Fibroblast of upper back skin (primary cell): ENCODE data around the gene ANXA4.
A peak's percentile ranks its signal among the peaks of the same experiment; 100 is the strongest.

Source experiments
- DNase-seq: peaks from one replicate; pipeline ENCODE4 v3.0.0-alpha.2; 2013

Gene ANXA4

GRCh38 chr2:69741575-69742321 is at the start of gene ANXA4:
TSS of gene ANXA4 (plus strand) at chr2:69742134. CDS start at chr2:69781566, 39,432 bp downstream.
- peak; percentile 66 for DNase-seq

DNA sequence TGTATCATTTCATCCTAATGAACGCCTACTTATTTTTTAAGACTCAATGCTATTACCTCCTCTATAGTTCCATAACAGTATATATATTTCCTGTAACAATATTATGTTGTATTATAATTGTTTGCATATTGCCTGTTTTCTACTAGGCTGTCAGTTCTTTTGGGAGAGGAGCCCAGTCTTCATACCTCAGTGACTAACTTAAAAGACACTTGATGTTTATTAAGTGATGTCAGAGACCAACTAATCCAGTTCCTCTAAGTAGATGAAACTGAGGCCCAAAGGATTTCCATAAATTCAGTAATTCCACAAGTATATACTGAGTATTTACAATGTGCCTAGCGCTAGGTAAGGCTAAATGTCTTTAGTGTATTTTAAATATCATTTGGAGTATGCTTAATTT is 49.5 kb upstream of the ANXA4 start:
- DNase-seq, result peak; percentile 80

- no peak for DNase-seq
Measured at GRCh38 chr2:69693059-69693774, 48.7 kb upstream of the ANXA4 start.

- DNase-seq, result no peak
Measured at GRCh38 chr2:69693775-69694450, 48.0 kb upstream of the ANXA4 start.

DNA sequence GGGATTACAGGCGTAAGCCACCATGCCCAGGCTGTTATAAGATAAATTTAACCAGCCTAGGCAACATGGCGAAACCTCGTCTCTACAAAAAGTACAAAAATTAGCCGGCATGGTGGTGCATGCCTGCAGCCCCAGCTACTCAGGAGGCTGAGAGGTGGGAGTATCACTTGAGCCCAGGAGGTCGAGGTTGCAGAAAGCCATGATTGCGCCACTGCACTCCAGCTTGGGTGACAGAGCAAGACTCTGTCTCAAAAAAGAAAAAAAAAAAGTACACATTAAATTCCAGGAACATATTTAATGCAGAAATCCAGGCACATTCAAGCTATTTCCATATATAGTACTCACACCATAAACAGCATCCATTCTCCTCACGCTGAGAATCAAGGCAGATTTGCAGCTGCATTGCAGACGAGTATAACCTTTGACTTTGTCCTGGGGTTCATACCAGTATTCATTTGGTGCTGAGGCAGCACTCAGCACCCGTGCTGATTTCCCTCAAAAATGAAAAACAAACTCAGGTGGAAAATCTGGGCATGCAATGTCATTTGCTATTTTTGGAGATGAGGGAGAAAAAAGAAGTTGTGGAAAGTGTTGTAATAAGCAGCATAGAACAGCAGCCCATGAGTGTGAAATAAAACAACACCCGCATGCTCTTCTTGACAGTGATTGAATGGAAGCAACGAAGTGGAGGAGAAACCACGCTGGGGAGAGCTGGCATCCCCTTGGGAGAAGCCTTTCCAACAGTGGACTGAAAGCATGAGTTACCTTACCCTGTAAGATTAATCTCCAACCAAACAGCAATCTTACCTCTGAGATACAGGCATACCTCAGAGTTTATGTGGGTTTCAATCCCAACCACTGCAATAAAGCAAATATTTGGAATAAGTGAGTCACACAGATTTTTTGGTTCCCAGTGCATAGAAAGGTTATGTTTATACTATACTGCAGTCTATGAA is 46.8 kb upstream of the ANXA4 start:
- peak; percentile 96 for DNase-seq

- DNase-seq, result no peak
Measured at GRCh38 chr2:69695850-69696216, 46.1 kb upstream of the ANXA4 start.

DNA sequence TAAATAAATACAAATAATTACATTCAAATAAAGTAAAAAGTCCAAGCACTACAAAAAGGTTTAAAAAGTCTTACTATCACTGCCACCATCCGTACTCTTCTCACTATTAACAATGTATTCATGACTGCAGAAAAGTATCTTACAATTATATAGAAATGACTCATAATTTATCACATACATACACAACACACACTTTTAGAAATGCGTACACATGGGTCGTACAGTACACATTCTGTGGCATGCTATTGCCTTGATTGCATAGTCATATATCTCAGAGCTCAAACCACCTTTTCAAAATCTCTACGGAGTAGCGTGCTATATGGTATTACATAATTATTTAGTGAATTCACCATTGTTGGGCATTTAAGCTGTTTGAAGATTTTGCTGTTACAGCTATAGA is 41.6 kb upstream of the ANXA4 start:
- DNase-seq, result no peak

- no peak for DNase-seq
Measured at GRCh38 chr2:69701100-69701945, 40.6 kb upstream of the ANXA4 start.

DNA sequence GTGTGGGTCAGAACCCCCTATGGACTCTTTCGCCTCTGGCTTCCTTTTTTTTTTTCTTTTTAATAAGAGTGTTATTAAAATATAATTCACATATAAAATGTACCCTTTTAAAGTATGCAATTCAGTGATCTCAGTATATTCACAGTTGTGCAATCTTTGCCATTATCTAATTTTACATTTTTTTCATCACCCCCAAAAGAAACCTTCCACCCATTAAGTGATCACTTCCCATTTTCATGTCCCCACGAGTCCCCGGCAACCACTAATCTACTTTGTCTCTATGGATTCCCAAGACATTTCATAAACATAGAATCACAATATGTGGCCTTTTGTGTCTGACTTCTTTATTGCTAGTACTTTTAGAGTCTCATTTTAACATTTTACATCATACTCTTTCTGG is 38.7 kb upstream of the ANXA4 start:
- no peak for DNase-seq

GRCh38 chr2:69704446-69704845 is 37.5 kb upstream of the ANXA4 start:
- no peak for DNase-seq

DNA sequence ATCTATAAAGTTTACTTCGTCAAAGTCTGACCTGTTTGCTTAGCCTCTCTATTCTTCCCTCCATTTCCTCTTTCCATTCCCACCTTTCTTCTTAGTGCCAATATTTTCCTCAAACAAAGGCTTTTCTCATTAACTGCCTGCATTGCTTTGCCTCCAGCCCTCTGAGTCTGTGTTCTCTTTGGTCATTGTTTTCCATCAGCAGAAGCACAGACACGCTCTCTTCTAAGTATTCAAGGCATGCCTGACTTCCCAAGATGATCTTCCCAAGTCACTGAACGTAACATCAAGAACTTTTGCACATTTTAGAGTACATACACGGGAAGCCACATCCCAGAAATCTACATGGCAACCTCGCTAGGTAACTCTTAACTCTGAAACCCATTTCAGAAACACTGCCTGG is 32.6 kb upstream of the ANXA4 start:
- DNase-seq, result no peak

GRCh38 chr2:69711971-69712370 is 30.0 kb upstream of the ANXA4 start:
- no peak for DNase-seq

GRCh38 chr2:69714024-69714423 is 27.9 kb upstream of the ANXA4 start:
- no peak for DNase-seq

GRCh38 chr2:69714539-69715220 is 27.3 kb upstream of the ANXA4 start:
- peak; percentile 79 for DNase-seq

DNA sequence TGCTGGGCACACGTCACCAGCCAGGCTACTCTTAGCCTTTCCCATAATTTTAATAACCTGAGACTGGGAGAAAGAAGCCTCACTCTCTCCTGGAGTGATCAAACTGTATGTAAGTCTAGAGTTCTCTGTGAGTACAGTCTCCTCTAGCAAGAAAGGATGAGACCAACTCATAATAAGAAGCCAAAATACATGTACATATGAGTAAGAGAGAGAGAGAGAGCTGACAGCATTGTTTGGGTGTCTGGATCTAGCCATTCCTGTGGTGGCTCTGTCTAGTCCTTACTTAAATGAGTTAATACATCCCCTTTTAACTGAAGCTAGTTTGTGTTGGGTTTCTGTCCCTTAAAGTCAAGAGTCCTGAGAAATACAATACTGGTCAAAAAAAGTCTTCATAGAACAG is 26.0 kb upstream of the ANXA4 start:
- DNase-seq, result peak; percentile 75

- peak; percentile 55 for DNase-seq
Measured at GRCh38 chr2:69716555-69717120, 25.3 kb upstream of the ANXA4 start.

DNA sequence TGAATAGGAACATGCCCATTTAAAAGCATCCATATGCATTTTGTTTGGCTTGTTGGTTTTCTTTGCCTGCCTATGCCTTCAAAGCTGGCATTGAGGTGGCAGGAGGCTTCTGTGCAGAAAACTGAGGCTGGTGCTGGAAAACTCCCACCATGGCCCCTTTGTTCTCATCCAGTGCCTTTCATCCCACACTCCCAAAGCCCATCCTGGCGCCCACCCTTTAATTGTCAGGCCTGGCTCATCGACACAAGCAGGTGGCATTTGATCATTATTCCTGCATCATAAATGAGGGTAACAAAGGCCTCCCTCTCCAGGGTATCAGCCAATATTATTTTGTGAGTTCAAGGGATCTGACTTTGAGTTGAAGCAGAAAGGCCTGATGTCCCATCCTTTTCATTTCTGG is 24.7 kb upstream of the ANXA4 start:
- no peak for DNase-seq

GRCh38 chr2:69717861-69718273 is 24.1 kb upstream of the ANXA4 start:
- DNase-seq, result peak; percentile 50

DNA sequence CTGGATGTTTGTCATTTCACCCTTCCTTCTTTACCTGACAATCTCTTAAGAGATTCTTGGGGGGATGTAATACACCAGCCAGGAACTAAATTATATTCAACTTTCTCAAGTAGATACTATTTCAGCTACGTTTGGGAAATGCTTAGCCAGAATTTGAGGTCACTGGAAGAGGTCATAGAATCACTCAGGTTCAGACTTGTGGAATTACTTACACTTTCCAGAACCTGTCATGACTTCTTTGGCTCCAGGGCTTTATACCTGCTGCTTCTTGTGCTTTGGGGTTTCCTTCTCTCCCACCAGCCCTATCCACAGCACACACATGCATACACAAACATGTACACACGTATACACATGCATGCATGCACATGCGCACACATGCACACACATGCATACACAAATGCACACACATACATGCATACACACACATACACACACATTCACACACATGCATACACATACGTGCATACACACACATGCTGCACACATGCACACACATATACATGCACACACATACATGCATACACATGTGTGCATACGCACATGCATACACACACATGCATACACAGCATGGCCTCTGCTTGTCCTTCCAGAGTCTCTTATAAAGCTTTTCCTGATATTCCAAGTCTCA is 23.5 kb upstream of the ANXA4 start:
- no peak for DNase-seq

DNA sequence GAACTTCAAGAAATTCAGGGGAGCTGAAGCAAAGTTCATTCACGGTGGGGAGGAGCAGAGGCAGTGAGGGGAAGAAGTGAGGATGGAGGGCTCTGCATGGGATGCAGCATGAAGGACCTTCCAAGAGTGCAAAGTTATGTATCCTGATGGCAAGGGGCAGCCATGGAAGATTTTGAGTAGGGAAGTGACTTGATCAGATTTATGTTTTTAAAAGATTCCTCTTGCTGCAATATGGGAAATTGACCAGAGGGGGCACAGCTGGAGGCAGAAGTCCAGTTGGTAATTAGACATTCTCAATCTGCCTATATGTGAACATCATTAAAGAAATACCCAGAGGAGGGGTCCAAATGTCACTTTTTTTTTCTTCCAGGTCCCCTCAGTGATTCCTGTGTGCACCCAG is 21.5 kb upstream of the ANXA4 start:
- no peak for DNase-seq
